Stimulated activated CD4-positive, alpha-beta T cell treated with anti-CD3 and anti-CD28 coated beads, Interleukin-4, amount 100 ng/mL, for 24 hours (primary cell): Measurements from ENCODE around the gene HS6ST2.
"Not testable (repeated sequence)": the region's sequence is repeated elsewhere in the genome, so short reads cannot be mapped to it uniquely, and the experiment has no call there.

Experiments used
- DNase-seq: peaks from one replicate; pipeline ENCODE4 v3.0.0-alpha.2; 2020

The HS6ST2 gene

GRCh38 chrX:132933170-132933569, 25.3 kb downstream of the HS6ST2 start:
- DNase-seq = no peak

DNA sequence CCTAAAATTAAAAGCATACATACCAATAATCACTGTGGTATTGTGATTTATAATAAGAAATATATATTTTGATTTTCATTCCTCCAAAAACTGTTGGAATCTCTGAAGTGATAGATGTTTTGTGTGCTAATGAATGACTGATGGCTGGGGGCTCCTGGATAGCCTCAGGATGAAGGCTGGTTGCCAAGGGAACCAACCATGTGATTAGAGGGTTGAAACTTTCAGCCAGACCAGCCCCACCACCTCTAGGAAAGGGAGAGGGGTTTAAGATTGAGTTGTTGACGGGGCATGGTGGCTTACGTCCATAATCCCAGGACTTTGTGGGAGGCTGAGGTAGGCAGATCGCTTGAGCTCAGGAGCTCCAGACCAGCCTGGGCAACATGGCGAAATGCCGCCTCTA, 34.0 kb downstream of the HS6ST2 start:
- no peak for DNase-seq

- no peak for DNase-seq
Observed at GRCh38 chrX:132918523-132918922, 39.9 kb downstream of the HS6ST2 start.

GRCh38 chrX:132916349-132916748, 42.1 kb downstream of the HS6ST2 start:
- DNase-seq = no peak

DNA sequence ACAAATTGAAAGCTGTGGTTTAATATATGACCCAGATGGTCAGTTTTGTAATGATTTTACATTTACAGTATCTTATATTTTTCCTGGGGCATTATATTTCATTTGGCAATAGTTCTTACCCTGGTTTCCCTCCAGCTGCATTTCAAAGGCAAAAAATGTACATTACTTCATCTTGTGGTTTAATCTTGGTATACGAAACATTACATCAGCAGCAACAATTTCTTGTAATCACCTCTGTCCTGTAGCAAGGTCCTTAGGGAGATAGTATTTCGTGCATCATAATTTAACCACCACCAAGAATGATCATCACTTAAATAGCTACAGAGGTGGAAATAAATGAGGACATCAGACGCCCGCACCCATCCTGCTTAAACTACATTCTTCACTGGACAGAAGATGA, 48.8 kb downstream of the HS6ST2 start:
- no peak for DNase-seq

DNA sequence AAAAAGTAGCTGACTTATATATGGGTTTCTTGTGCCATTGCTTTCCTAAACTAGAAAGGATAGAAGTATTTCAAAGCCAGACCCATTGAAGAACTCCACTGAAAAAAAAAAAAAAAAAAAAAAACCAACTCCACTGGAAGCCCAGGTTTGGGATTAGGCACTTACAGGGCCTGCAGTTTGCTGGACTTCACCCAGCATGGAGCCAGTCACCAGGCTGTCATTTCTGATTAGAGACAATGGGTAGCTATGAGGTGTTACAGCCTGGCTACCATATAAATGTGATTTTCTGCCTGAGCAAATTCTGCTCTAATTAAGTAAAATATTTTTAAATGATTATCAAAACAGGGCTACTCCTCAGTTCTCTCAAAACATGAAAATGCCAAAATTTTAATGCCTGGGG, 49.5 kb downstream of the HS6ST2 start:
- no peak for DNase-seq

- no peak for DNase-seq
Observed at GRCh38 chrX:132900633-132901293, 57.7 kb downstream of the HS6ST2 start.

DNA sequence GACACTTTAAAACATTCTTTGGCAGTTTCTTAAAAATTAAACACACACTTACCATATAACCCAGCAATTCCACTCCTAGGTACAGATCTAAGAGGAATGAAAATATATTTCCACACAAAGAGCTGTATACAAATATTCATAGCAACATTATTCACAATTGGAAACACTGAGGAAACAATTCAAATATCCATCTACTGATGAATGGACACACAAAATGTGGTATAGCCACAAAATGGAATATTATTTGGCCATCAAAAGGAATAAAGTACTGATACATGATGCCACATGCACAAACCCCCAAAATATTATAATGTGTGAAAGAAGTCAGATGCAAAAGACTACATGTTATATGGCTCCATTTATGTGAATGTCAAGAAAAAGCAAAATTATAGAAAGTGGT, 70.9 kb downstream of the HS6ST2 start:
- no peak for DNase-seq

DNA sequence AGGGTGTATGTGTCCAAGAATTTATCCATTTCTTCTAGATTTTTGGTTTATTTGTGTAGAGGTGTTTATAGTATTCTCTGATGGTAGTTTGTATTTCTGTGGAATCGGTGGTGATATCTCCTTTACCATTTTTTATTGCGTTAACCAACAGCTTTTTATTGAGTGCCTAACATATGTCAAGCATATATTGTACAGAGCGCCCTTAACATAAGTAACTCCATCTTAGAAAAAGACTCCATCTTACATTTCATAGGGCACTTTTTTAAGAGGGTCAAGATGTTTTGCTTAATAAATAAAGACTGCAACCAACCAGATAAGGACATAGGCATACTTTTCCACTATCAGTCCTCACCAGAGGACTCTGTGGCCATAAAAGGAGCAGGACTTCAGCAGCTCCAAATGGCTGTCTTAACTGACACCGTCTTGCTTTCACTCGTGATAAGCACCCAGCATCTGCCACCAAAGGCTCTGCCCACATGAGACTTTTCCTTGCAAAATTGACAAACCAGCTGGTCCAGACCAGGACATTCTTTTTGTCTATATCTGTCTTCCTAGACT, 75.0 kb downstream of the HS6ST2 start:
- DNase-seq = no peak

DNA sequence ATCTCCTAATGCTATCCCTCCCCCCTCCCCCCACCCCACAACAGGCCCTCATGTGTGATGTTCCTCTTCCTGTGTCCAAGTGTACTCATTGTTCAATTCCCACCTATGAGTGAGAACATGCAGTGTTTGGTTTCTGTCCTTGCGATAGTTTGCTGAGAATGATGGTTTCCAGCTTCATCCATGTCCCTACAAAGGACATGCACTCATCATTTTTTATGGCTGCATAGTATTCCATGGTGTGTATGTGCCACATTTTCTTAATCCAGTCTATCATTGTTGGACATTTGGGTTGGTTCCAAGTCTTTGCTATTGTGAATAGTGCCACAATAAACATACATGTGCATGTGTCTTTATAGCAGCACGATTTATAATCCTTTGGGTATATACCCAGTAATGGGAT, 77.7 kb downstream of the HS6ST2 start:
- DNase-seq = not testable (repeated sequence)

DNA sequence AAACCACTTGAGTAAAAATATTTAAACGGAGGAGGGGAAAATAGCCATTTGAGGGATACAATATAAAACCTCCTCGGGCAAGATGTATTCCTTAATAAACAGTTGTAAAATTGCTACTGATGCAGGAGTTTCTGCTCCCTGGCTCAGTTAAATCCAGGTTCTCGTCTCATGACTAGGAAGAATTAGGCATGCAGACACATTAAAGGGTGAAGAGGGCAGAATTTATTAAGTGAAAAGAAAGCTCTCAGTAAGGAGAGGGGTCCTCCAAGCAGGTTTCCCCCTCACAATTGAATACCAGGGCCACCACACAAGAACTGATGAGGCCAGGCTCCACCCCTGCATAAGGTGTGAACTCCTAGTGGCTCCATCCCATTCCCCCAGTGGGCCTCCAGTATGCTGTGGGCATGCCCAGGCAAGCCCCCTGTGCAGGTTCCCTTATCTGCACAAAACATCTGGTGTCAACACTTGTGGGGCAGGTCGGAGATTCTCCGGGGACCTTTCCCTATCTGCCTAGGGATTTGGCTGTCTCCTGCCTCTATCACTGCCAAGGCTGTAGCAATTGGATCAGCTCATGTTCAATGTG, 80.4 kb downstream of the HS6ST2 start:
- no peak for DNase-seq

DNA sequence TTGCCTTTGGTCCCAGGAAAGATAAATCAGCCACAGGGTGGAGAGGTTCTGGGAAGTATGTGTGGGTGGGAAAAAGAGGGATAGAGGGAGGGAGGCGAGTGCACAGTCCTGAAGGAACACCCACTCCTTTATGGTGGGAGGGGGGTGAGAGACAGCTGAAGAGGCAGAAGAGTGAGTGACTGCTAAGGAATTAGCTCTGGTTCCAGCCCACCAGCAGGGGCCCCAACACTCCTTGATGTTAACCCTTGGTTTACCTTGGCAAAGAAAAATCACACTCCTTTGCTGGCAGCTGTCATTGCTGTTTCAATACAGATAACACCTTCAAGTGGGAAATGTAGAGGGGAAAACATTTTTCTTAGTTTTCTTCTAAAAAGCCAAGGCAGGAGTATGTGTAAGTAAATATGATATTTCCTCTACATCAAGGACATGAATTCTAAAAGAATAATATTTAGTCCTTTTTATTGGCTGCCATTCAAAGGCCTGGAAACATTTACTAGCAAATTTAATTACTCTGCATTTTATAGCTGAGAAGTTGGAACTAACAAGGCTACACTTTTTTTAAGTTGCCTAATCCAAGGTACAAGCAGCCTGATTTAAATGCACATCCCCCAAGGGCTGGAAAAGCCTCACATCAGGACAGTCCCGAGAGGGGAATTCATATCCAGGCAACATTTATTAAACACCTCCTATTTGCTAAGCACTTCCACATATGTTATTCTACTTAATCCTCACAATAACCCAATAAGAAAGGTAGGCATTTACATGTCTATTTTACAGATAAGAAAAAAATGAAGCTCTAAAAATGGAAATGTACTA, 81.7 kb downstream of the HS6ST2 start:
- no peak for DNase-seq

GRCh38 chrX:132875650-132876522, 82.5 kb downstream of the HS6ST2 start:
- DNase-seq = no peak

GRCh38 chrX:132862562-132862961, 95.9 kb downstream of the HS6ST2 start:
- DNase-seq = no peak

DNA sequence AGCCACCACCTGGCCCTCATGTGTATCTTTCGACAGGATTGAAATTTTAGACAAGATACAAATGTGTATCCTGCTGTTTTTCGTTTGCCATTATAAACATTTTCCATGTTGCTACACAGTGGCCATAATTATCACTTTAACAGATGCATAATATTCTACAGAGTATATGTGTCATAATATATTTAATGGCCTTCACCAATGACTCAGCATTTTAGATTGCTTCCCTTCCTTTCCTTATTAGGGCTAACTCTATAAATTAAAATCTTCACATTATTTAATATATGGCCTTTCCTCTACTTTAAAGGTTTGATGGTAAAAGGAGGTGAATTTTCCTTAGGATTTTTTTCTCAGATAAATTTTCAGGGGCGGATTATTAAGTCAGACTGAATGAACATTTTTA, 97.4 kb downstream of the HS6ST2 start:
- no peak for DNase-seq

GRCh38 chrX:132860200-132860599, 98.2 kb downstream of the HS6ST2 start:
- no peak for DNase-seq

- DNase-seq = no peak
Observed at GRCh38 chrX:132858018-132858417, 100.4 kb downstream of the HS6ST2 start.

GRCh38 chrX:132855780-132856341, 102.6 kb downstream of the HS6ST2 start:
- DNase-seq = no peak

DNA sequence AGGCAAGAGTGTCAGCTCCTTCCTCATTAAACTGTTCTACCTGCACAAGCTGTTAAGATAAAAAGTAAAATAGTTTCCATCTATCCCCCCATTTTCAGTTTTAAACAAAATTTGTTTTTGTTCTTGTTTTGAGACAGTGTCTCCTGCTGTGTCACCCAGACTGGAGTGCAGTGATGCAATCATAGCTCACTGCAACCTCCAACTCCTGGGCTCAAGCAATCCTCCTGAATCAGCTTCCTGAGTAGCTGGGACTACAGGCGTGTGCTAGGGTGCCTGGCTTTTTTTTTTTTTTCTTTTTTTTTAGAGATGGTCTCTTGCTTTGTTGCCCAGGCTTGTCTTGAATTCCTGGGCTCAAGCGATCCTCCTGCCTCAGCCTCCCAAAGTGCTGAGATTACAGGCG, 105.4 kb downstream of the HS6ST2 start:
- no peak for DNase-seq

GRCh38 chrX:132848296-132848970, 110.0 kb downstream of the HS6ST2 start:
- no peak for DNase-seq

DNA sequence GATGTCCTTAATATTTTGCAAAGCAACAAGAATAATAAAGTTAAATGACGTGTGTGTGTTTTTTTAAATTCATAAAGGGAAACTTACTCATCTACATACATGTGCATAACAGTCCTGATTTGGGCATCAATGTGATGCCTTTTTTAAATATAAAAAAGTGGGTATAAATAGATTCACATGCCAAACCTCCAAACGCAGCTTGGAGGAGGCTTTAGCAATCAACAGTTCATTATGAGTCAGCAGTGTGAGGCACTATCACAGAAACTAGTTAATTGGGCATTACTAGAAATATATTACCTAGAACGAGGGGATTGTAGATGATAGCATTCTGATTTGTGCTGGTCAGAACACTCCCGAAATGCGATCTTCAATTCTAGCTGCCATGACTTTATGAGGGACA, 115.1 kb downstream of the HS6ST2 start:
- DNase-seq = no peak
